Neural progenitor cell (in vitro differentiated cells): ENCODE measurements around the gene FAM168B. TPM values are rescaled to one million over a fixed set of nuclear protein-coding genes. Genes with fewer than 3 reads are reported as not detected.

Source experiments
- DNase-seq: peaks from one replicate; pipeline ENCODE4 v3.0.0-alpha.2; 2016; ENCODE audit warnings: low spot score
- H2AFZ ChIP-seq: fragments of 200-600 bp; sonication (generic); replicated peaks from 2 replicates; pipeline ENCODE4 v1.6.1; 2016; ENCODE audit warnings: antibody characterized with exemption
- H3F3A ChIP-seq: fragments of 200-600 bp; sonication (generic); 2 replicates; pipeline ENCODE4 v1.6.1; 2016; ENCODE audit warnings: antibody characterized with exemption, low read depth
- H3K27ac ChIP-seq: fragments of 200-600 bp; sonication (generic); 2 replicates; pipeline ENCODE4 v1.5.1; 2016; ENCODE audit warnings: mild to moderate bottlenecking
- H3K27me3 ChIP-seq: fragments of 200-600 bp; sonication (generic); 2 replicates; pipeline ENCODE4 v1.6.1; 2016; ENCODE audit warnings: mild to moderate bottlenecking, moderate library complexity
- H3K36me3 ChIP-seq: fragments of 200-600 bp; sonication (generic); 2 replicates; pipeline ENCODE4 v1.5.1; 2016
- H3K4me1 ChIP-seq: fragments of 200-600 bp; sonication (generic); 2 replicates; pipeline ENCODE4 v1.6.1; 2016; ENCODE audit warnings: mixed run types
- H3K4me2 ChIP-seq: fragments of 200-600 bp; sonication (generic); 2 replicates; pipeline ENCODE4 v1.6.1; 2016
- H3K4me3 ChIP-seq: fragments of 200-600 bp; sonication (generic); 2 replicates; pipeline ENCODE4 v1.5.1; 2016
- H3K79me2 ChIP-seq: fragments of 200-600 bp; sonication (generic); 2 replicates; pipeline ENCODE4 v1.6.1; 2016; ENCODE audit warnings: low read depth
- H3K9ac ChIP-seq: fragments of 200-600 bp; sonication (generic); 2 replicates; pipeline ENCODE4 v1.6.1; 2016
- H3K9me3 ChIP-seq: fragments of 200-600 bp; sonication (generic); 2 replicates; pipeline ENCODE4 v1.5.1; 2016; ENCODE audit warnings: low read depth
- H4K20me1 ChIP-seq: fragments of 200-600 bp; sonication (generic); 2 replicates; pipeline ENCODE4 v1.6.1; 2016; ENCODE audit warnings: low read depth
- H3K27ac Mint-ChIP-seq: 3 replicates; pipeline ENCODE4 v1.8.0; 2021; ENCODE audit warnings: mixed read lengths
- H3K27me3 Mint-ChIP-seq: 2 replicates; pipeline ENCODE4 v1.8.0; 2022; ENCODE audit warnings: low read depth, mild to moderate bottlenecking, inconsistent platforms, moderate library complexity, mixed read lengths; ENCODE audit not compliant: insufficient read depth
- H3K36me3 Mint-ChIP-seq: 3 replicates; pipeline ENCODE4 v1.8.0; 2021; ENCODE audit warnings: mixed read lengths
- H3K4me1 Mint-ChIP-seq: 3 replicates; pipeline ENCODE4 v1.8.0; 2021; ENCODE audit warnings: mixed read lengths
- H3K4me3 Mint-ChIP-seq: 3 replicates; pipeline ENCODE4 v1.8.0; 2021; ENCODE audit warnings: mild to moderate bottlenecking, moderate library complexity, mixed read lengths
- H3K9me3 Mint-ChIP-seq: 3 replicates; pipeline ENCODE4 v1.8.0; 2020; ENCODE audit warnings: mixed read lengths
- EZH2 ChIP-seq: fragments of 200-600 bp; sonication (generic); IDR thresholded peaks from 2 replicates; pipeline ENCODE4 v1.6.1; 2017; ENCODE audit warnings: antibody characterized with exemption, mild to moderate bottlenecking, moderate library complexity
- EZH2phosphoT487 ChIP-seq: fragments of 200-600 bp; sonication (generic); IDR thresholded peaks from 2 replicates; pipeline ENCODE4 v1.6.1; 2017; ENCODE audit warnings: antibody characterized with exemption
- total RNA-seq: library from RNA; depleted of rRNA; stranded (reverse); fragments of >200 nt; gene quantifications from 2 replicates; pipeline ENCODE4 v1.2.3, GENCODE V29; 2015; ENCODE audit warnings: low replicate concordance
- TF ChIP-seq, protein P1 (sequence below): fragments of 200-600 bp; sonication (generic); IDR thresholded peaks from 2 replicates; pipeline ENCODE4 v1.5.1; 2017; ENCODE audit warnings: antibody characterized with exemption, mild to moderate bottlenecking

FAM168B gene
- total RNA-seq, 1 donor from 2014 or later, result 63.0 TPM

DNA sequence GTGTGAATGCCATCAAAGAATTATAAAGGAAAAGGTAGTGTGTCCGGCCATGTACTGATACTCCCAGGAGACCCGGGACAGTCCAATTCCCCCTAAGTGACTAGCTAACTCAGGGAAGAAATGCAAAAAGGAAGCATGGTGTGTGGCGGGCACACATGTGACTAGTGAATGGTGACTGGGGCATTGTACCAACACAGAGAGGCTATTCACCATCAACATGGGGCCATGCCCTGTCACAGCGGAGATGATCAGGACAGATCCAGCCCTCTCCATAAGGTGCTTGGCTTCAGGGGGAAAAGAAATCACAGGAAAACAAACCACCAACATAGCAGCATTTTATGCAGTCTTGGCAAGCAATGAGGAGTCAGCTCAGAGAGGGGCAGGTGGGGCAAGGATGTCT lies 34.3 kb downstream of the FAM168B start:
- Histone ChIP-seq H3K4me2 (no peak overlapping the region), H3K27ac (no peak overlapping the region), H3K9me3 (no peaks in the 10 kb centered on the region), H3K79me2 (peaks cover 89% of the 10 kb centered on the region), H3K27me3 (no peaks in the 10 kb centered on the region), H3F3A (no peaks in the 10 kb centered on the region), H3K36me3 (no peaks in the 10 kb centered on the region), H3K4me3 (no peak overlapping the region), H3K9ac (no peak overlapping the region), H4K20me1 (peaks cover 82% of the 10 kb centered on the region), H2AFZ (no peak overlapping the region), H3K4me1 (no peaks in the 10 kb centered on the region)
- Mint-ChIP-seq H3K36me3 (peaks cover 43% of the 10 kb centered on the region), H3K4me3 (no peak overlapping the region), H3K27ac (no peak overlapping the region), H3K27me3 (peaks cover 6% of the 10 kb centered on the region), H3K4me1 (peaks cover 23% of the 10 kb centered on the region), H3K9me3 (no peaks in the 10 kb centered on the region)
- DNase-seq, result no peak
- TF ChIP-seq EZH2phosphoT487, result no peak
- TF ChIP-seq, protein P1, sequence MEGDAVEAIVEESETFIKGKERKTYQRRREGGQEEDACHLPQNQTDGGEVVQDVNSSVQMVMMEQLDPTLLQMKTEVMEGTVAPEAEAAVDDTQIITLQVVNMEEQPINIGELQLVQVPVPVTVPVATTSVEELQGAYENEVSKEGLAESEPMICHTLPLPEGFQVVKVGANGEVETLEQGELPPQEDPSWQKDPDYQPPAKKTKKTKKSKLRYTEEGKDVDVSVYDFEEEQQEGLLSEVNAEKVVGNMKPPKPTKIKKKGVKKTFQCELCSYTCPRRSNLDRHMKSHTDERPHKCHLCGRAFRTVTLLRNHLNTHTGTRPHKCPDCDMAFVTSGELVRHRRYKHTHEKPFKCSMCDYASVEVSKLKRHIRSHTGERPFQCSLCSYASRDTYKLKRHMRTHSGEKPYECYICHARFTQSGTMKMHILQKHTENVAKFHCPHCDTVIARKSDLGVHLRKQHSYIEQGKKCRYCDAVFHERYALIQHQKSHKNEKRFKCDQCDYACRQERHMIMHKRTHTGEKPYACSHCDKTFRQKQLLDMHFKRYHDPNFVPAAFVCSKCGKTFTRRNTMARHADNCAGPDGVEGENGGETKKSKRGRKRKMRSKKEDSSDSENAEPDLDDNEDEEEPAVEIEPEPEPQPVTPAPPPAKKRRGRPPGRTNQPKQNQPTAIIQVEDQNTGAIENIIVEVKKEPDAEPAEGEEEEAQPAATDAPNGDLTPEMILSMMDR, result no peak
- TF ChIP-seq EZH2, result no peak

DNA sequence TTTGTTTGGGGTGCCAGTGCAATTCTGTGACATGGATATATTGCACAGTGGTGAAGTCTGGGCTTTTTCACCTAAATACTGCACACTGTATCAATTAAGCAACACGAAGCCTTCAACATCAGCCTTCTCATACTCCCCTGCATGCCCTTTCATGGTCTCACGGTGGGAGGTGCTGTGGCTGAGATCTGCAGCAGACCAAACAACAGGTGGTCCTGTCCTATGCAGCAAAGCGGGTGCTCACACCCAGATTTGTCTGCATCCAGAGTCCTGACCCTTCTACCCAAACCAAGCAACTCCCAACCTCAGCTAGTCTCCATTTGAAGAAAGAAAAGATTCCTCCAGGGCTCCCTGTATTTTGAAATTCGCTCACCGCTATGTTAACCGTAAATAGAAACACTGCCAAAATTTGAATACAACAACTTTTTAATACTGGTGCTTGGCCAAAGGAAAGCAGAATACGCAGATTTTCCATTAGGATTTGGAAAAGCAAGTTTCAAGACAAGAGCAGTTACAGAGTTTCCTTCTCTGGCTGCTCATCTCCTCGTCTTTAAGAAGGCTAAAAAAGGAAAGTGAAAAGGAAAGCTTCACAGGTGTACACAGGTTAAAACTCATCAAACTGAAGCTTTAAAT lies 34.9 kb downstream of the FAM168B start:
- H3K9me3 Mint-ChIP-seq, result no peaks in the 10 kb centered on the region
- H3K4me1 Mint-ChIP-seq, result peaks cover 21% of the 10 kb centered on the region
- peaks cover 89% of the 10 kb centered on the region for H3K79me2 ChIP-seq
- TF ChIP-seq, protein P1, result no peak
- no peak for TF ChIP-seq EZH2phosphoT487
- no peak for TF ChIP-seq EZH2
- H3K4me1 ChIP-seq, result no peaks in the 10 kb centered on the region
- no peak overlapping the region for H3K27ac ChIP-seq
- peaks cover 4% of the 10 kb centered on the region for H3K27me3 Mint-ChIP-seq
- no peak overlapping the region for H3K27ac Mint-ChIP-seq
- H3F3A ChIP-seq, result no peaks in the 10 kb centered on the region
- no peaks in the 10 kb centered on the region for H3K36me3 ChIP-seq
- peaks cover 41% of the 10 kb centered on the region for H3K36me3 Mint-ChIP-seq
- H3K9ac ChIP-seq, result no peak overlapping the region
- H2AFZ ChIP-seq, result no peak overlapping the region
- H4K20me1 ChIP-seq, result peaks cover 82% of the 10 kb centered on the region
- no peak for DNase-seq
- H3K27me3 ChIP-seq, result no peaks in the 10 kb centered on the region
- no peak overlapping the region for H3K4me3 Mint-ChIP-seq
- H3K9me3 ChIP-seq, result no peaks in the 10 kb centered on the region
- H3K4me3 ChIP-seq, result no peak overlapping the region
- H3K4me2 ChIP-seq, result no peak overlapping the region

DNA sequence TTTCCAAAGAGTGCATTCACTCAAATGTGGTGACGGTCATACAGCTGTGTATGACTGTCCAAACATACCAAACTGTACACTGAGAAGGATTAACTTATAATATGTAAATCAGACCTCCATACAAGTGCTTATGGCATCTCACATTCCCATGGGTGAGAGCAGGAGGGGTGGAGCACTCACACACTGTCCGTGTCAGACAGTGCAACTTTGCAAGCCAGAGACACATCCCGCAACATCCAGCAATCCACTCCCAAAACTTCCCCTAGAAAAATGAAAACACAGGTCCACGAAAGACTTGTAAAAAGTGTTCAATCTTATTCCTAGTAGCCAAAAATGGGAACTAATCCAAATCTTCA lies 36.4 kb downstream of the FAM168B start:
- H3K4me1 ChIP-seq, result no peaks in the 10 kb centered on the region
- H3K4me1 Mint-ChIP-seq, result peaks cover 17% of the 10 kb centered on the region
- H4K20me1 ChIP-seq, result peaks cover 83% of the 10 kb centered on the region
- no peak for DNase-seq
- peaks cover 86% of the 10 kb centered on the region for H3K79me2 ChIP-seq
- H3K27ac ChIP-seq, result no peak overlapping the region
- H3K4me2 ChIP-seq, result no peak overlapping the region
- peaks cover 4% of the 10 kb centered on the region for H3K27me3 Mint-ChIP-seq
- no peak overlapping the region for H3K4me3 ChIP-seq
- no peaks in the 10 kb centered on the region for H3F3A ChIP-seq
- no peaks in the 10 kb centered on the region for H3K9me3 ChIP-seq
- H2AFZ ChIP-seq, result no peak overlapping the region
- no peak overlapping the region for H3K4me3 Mint-ChIP-seq
- no peak overlapping the region for H3K9ac ChIP-seq
- no peak overlapping the region for H3K27ac Mint-ChIP-seq
- no peaks in the 10 kb centered on the region for H3K27me3 ChIP-seq
- peaks cover 43% of the 10 kb centered on the region for H3K36me3 Mint-ChIP-seq
- no peaks in the 10 kb centered on the region for H3K9me3 Mint-ChIP-seq
- H3K36me3 ChIP-seq, result peaks cover 2% of the 10 kb centered on the region
- TF ChIP-seq EZH2, result no peak
- TF ChIP-seq, protein P1, result no peak
- TF ChIP-seq EZH2phosphoT487, result no peak
